Measurements from ENCODE around the gene KAT8. TPM values are rescaled to one million over a fixed set of nuclear protein-coding genes. Genes with fewer than 3 reads are reported as not detected.
"Not testable (repeated sequence)": the region's sequence is repeated elsewhere in the genome, so short reads cannot be mapped to it uniquely, and the experiment has no call there.

Gene KAT8
- total RNA-seq, 4 donors from 2014 or later: 41.5 to 89.4 (median 70.0) TPM

- peaks cover 0 to 19% (median 0%) of the 10 kb centered on the region in 3 donors for H3K36me3 ChIP-seq
- H3K4me3 ChIP-seq: peak within 1 kb of the TSS; percentile 70 to 79 (median 74)
- peak; percentile 74 to 91 for TF ChIP-seq POLR2A (IDR thresholded peaks at IDR 0.05)
- peak in 2 of 6 experiments; percentile 20 to 26 for TF ChIP-seq CTCF (IDR thresholded peaks at IDR 0.05)
- no peaks in the 10 kb centered on the region for H3K9me3 ChIP-seq
- no peaks in the 10 kb centered on the region for H3K27me3 ChIP-seq
- peak within 1 kb of the TSS; percentile 85 to 91 (median 88) for H3K27ac ChIP-seq
- peaks cover 0 to 19% (median 13%) of the 10 kb centered on the region in 4 donors for H3K4me1 ChIP-seq
- DNase-seq: peak; percentile 89 to 97 (median 96)
These were observed 22.9 kb upstream of the KAT8 start, which contains the start of gene VKORC1 for GRCh38 chr16:31094424-31095120. VKORC1 (minus strand) TSS chr16:31094797; CDS start chr16:31094729, 68 bp downstream.

GRCh38 chr16:31099860-31100638 lies 17.4 kb upstream of the KAT8 start:
- Histone ChIP-seq H3K4me1 (peaks cover 0 to 12% (median 7%) of the 10 kb centered on the region in 4 donors), H3K27ac (no peak overlapping the region), H3K27me3 (no peaks in the 10 kb centered on the region), H3K36me3 (no peaks in the 10 kb centered on the region), H3K9me3 (no peaks in the 10 kb centered on the region), H3K4me3 (no peak overlapping the region)
- peak in 1 of 3 donors; percentile 47 for DNase-seq
- TF ChIP-seq CTCF (IDR thresholded peaks at IDR 0.05): no peak
- TF ChIP-seq POLR2A (IDR thresholded peaks at IDR 0.05): no peak

- H3K4me3 ChIP-seq, H3K27me3 ChIP-seq, H3K36me3 ChIP-seq, H3K9me3 ChIP-seq, H3K4me1 ChIP-seq, H3K27ac ChIP-seq, DNase-seq: not testable (repeated sequence)
These were observed 16.4 kb upstream of the KAT8 start for GRCh38 chr16:31100876-31101641.

- TF ChIP-seq CTCF (IDR thresholded peaks at IDR 0.05) (peak; percentile 76 to 86 (median 82)), POLR2A (IDR thresholded peaks at IDR 0.05) (no peak)
- Histone ChIP-seq H3K4me3 (peak overlapping the region in 1 of 4 donors; percentile 25), H3K9me3 (no peaks in the 10 kb centered on the region), H3K27ac (peak overlapping the region in 3 of 4 donors; percentile 23 to 46 (median 32)), H3K27me3 (no peaks in the 10 kb centered on the region), H3K36me3 (peaks cover 0 to 13% (median 0%) of the 10 kb centered on the region in 3 donors), H3K4me1 (peaks cover 0 to 19% (median 11%) of the 10 kb centered on the region in 4 donors)
- peak; percentile 83 to 92 (median 89) for DNase-seq
These were observed 11.7 kb upstream of the KAT8 start for GRCh38 chr16:31105677-31106213.

GRCh38 chr16:31106509-31107464 lies 10.7 kb upstream of the KAT8 start:
- H3K36me3 ChIP-seq: peaks cover 0 to 23% (median 0%) of the 10 kb centered on the region in 3 donors
- H3K27me3 ChIP-seq: no peaks in the 10 kb centered on the region
- H3K4me3 ChIP-seq: no peak overlapping the region
- H3K9me3 ChIP-seq: no peaks in the 10 kb centered on the region
- peak overlapping the region in 1 of 4 donors; percentile 16 for H3K27ac ChIP-seq
- peaks cover 0 to 19% (median 11%) of the 10 kb centered on the region in 4 donors for H3K4me1 ChIP-seq
- TF ChIP-seq POLR2A (IDR thresholded peaks at IDR 0.05) (no peak), CTCF (IDR thresholded peaks at IDR 0.05) (no peak)
- DNase-seq: no peak
